ENCODE data around the gene XYLT1. TPM values are rescaled to one million over a fixed set of nuclear protein-coding genes. Genes with fewer than 3 reads are reported as not detected.

The XYLT1 gene
- total and polyA plus RNA-seq, 9 of the 15 experiments (the other 6 are each of a cell fraction or from before 2014, with no cell fraction given) = 0.03 to 0.09 (median 0.08) TPM; not detected in 6

DNA sequence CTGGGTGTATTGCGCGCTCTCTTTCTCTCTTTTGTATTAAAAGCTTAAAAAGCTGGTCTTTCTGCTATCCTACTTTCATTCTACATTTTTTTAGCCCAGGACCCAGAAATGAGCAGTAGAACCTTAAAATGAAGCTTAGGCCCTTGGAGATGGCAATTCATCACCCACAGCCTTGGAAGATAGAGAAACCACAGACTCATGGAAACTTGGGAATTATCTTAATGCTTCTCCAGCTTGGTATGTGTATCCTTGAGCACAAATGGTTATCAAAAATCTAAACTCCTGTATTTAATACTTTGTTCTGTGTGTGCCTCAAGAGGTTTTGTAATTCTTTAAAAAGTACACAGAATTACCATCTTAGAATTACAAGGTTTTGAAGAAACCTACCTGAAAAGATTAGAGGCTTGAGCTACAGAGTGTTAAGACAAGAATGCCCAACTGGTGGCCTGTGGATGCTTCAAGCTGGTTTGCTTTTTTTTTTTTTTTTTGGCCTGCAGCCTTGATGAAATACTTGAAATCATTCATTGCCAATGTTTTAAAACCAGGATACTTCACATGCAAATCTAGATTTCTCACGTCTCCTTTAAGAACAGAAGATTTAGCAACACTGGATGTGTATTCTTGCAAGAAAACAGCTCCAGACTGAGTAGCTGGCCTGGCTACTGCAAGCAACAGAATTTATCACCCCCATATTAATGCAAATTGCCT, 105.0 kb downstream of the XYLT1 start:
- H2AFZ ChIP-seq (ENCODE audit: low read depth, low read length) = no peak overlapping the region
- no peaks in the 10 kb centered on the region for H3K9me3 ChIP-seq (replicated peaks; ENCODE audit: control insufficient read depth, insufficient read depth, low read depth, low read length)
- intact Hi-C loops (cut with micrococcal nuclease) = no loop called here
- H3K27me3 ChIP-seq (ENCODE audit: control insufficient read depth in 2 of 2, insufficient read depth in 2 of 2, low read length in 2 of 2) = peaks cover 11 to 50% of the 10 kb centered on the region in 2 experiments; a peak in 3 of 5 replicates
- no peaks in the 10 kb centered on the region for H3K36me3 ChIP-seq (ENCODE audit: control insufficient read depth, insufficient read depth, low read length)
- H3K9me1 ChIP-seq (ENCODE audit: control insufficient read depth, insufficient read depth, low read length) = no peaks in the 10 kb centered on the region
- POLR2A ChIA-PET = no interaction called here
- no peak for FAIRE-seq
- peaks cover 3% of the 10 kb centered on the region; the same call in 1 of the 2 replicates for H4K20me1 ChIP-seq (replicated peaks; ENCODE audit: control insufficient read depth, insufficient read depth, low read length)
- H3K4me1 ChIP-seq (replicated peaks in 1 of 2; ENCODE audit: control insufficient read depth in 2 of 2, insufficient read depth in 2 of 2, low read length in 2 of 2) = no peaks in the 10 kb centered on the region
- DNase-seq (ENCODE audit: extremely low read depth in 1 of 4, low spot score in 3 of 4) = no peak
- no peaks in the 10 kb centered on the region for H3K79me2 ChIP-seq (ENCODE audit: control insufficient read depth, insufficient read depth, low read length)
- ATAC-seq = no peak
- in situ Hi-C loops (cut with MboI) = no loop called here
- TF ChIP-seq, protein P1, sequence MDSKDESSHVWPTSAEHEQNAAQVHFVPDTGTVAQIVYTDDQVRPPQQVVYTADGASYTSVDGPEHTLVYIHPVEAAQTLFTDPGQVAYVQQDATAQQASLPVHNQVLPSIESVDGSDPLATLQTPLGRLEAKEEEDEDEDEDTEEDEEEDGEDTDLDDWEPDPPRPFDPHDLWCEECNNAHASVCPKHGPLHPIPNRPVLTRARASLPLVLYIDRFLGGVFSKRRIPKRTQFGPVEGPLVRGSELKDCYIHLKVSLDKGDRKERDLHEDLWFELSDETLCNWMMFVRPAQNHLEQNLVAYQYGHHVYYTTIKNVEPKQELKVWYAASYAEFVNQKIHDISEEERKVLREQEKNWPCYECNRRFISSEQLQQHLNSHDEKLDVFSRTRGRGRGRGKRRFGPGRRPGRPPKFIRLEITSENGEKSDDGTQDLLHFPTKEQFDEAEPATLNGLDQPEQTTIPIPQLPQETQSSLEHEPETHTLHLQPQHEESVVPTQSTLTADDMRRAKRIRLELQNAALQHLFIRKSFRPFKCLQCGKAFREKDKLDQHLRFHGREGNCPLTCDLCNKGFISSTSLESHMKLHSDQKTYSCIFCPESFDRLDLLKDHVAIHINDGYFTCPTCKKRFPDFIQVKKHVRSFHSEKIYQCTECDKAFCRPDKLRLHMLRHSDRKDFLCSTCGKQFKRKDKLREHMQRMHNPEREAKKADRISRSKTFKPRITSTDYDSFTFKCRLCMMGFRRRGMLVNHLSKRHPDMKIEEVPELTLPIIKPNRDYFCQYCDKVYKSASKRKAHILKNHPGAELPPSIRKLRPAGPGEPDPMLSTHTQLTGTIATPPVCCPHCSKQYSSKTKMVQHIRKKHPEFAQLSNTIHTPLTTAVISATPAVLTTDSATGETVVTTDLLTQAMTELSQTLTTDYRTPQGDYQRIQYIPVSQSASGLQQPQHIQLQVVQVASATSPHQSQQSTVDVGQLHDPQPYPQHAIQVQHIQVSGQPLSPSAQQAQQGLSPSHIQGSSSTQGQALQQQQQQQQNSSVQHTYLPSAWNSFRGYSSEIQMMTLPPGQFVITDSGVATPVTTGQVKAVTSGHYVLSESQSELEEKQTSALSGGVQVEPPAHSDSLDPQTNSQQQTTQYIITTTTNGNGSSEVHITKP (IDR thresholded peaks at IDR 0.05; ENCODE audit: partially characterized antibody) = no peak
- TF ChIP-seq E2F1 (CRISPR knock-in tag; IDR thresholded peaks at IDR 0.05) (no peak), ZBTB49 (CRISPR knock-in tag; IDR thresholded peaks at IDR 0.05; ENCODE audit: borderline replicate concordance) (no peak), ZNF77 (CRISPR knock-in tag; IDR thresholded peaks at IDR 0.05) (no peak), FUS (optimal IDR thresholded peaks at IDR 0.05; ENCODE audit: low read depth, low read length) (no peak), CBX1 (IDR thresholded peaks at IDR 0.05; ENCODE audit: low read depth) (no peak)
- no TSS peak for BruUV-seq (replicated peaks)
- CTCF ChIA-PET (ENCODE audit: low intra/inter-chr PET ratio) = no interaction called here
- WGBS (ENCODE audit: insufficient coverage, low coverage, missing lambda C conversion rate) = 0% methylated on average over 3 of the region's 3 CpGs
- H3K4me3 ChIP-seq = no peak overlapping the region
- H3K4me2 ChIP-seq (ENCODE audit: insufficient read depth, low read length) = no peak overlapping the region
- no peak overlapping the region for H3K27ac ChIP-seq (ENCODE audit: extremely low read depth, low read depth, low read length)
- no peak overlapping the region for H3K9ac ChIP-seq (ENCODE audit: insufficient read depth in 1 of 2, low read depth in 2 of 2, low read length in 2 of 2)

Data from K562 (cell line).